Effector memory CD8-positive, alpha-beta T cell (primary cell): ENCODE results near the gene CD96.
"Not testable (repeated sequence)": the region's sequence is repeated elsewhere in the genome, so short reads cannot be mapped to it uniquely, and the experiment has no call there.

Source experiments
- ATAC-seq: fragments of 150-1000 bp; cut with Tn5 transposase; replicated peaks from 2 replicates; pipeline ENCODE4 v1.10.0; 2021; ENCODE audit warnings: mild to moderate bottlenecking, moderate library complexity
- DNase-seq, 3 experiments: peaks; one replicate each; pipeline ENCODE4 v3.0.0; 2021
- H3K27ac Mint-ChIP-seq, 2 donors: one replicate each; pipeline ENCODE4 v1.8.0; 2022; ENCODE audit warnings: mild to moderate bottlenecking in 2 of 2, mixed read lengths in 2 of 2, moderate library complexity in 2 of 2
- H3K27me3 Mint-ChIP-seq, 2 donors: one replicate each; pipeline ENCODE4 v1.8.0; 2022; ENCODE audit warnings: mixed read lengths in 2 of 2
- H3K36me3 Mint-ChIP-seq: one replicate; pipeline ENCODE4 v1.8.0; 2022; ENCODE audit warnings: mild to moderate bottlenecking, moderate library complexity, mixed read lengths; ENCODE audit not compliant: insufficient read depth
- H3K4me1 Mint-ChIP-seq, 2 donors: one replicate each; pipeline ENCODE4 v1.8.0; 2022; ENCODE audit warnings: low read depth in 2 of 2, mixed read lengths in 2 of 2
- H3K4me3 Mint-ChIP-seq, 2 donors: one replicate each; pipeline ENCODE4 v1.8.0; 2022; ENCODE audit warnings: mild to moderate bottlenecking in 2 of 2, mixed read lengths in 2 of 2, moderate library complexity in 2 of 2
- H3K9me3 Mint-ChIP-seq, 2 donors: one replicate each; pipeline ENCODE4 v1.8.0; 2022; ENCODE audit warnings: mixed read lengths in 2 of 2

Gene CD96

GRCh38 chr3:111539351-111540331 is 2.4 kb upstream of the CD96 start:
- DNase-seq (peak; percentile 50 to 58 (median 51)), ATAC-seq (peak; percentile 47)
- H3K4me1 Mint-ChIP-seq, result peaks cover 44 to 52% of the 10 kb centered on the region in 2 donors
- H3K4me3 Mint-ChIP-seq, result peak overlapping the region; percentile 80 to 83
- peaks cover 16% of the 10 kb centered on the region for H3K36me3 Mint-ChIP-seq
- no peaks in the 10 kb centered on the region for H3K27me3 Mint-ChIP-seq
- H3K27ac Mint-ChIP-seq, result peak overlapping the region in 1 of 2 donors; percentile 98
- no peaks in the 10 kb centered on the region for H3K9me3 Mint-ChIP-seq

- H3K9me3 Mint-ChIP-seq, result no peaks in the 10 kb centered on the region
- H3K27me3 Mint-ChIP-seq, result no peaks in the 10 kb centered on the region
- DNase-seq, result no peak
- peaks cover 45 to 56% of the 10 kb centered on the region in 2 donors for H3K4me1 Mint-ChIP-seq
- no peak overlapping the region for H3K4me3 Mint-ChIP-seq
- no peak for ATAC-seq
- H3K27ac Mint-ChIP-seq, result peak overlapping the region in 1 of 2 donors; percentile 98
- H3K36me3 Mint-ChIP-seq, result peaks cover 28% of the 10 kb centered on the region
Measured at GRCh38 chr3:111541391-111541790, 606 bp upstream of the CD96 start.

GRCh38 chr3:111542611-111543300 is 759 bp downstream of the CD96 start:
- Mint-ChIP-seq H3K36me3 (peaks cover 34% of the 10 kb centered on the region), H3K4me1 (peaks cover 45 to 62% of the 10 kb centered on the region in 2 donors), H3K27ac (peak overlapping the region in 1 of 2 donors; percentile 98), H3K27me3 (no peaks in the 10 kb centered on the region), H3K4me3 (no peak overlapping the region), H3K9me3 (no peaks in the 10 kb centered on the region)
- ATAC-seq, result no peak
- no peak for DNase-seq

- H3K9me3 Mint-ChIP-seq, result no peaks in the 10 kb centered on the region
- H3K36me3 Mint-ChIP-seq, result peaks cover 35% of the 10 kb centered on the region
- no peak overlapping the region for H3K4me3 Mint-ChIP-seq
- H3K27me3 Mint-ChIP-seq, result no peaks in the 10 kb centered on the region
- ATAC-seq, result no peak
- peaks cover 24 to 44% of the 10 kb centered on the region in 2 donors for H3K4me1 Mint-ChIP-seq
- no peak for DNase-seq
- H3K27ac Mint-ChIP-seq, result peak overlapping the region in 1 of 2 donors; percentile 98
Measured at GRCh38 chr3:111545349-111545748, 3.4 kb downstream of the CD96 start.

- ATAC-seq (peak; percentile 67), DNase-seq (peak in 2 of 3 experiments; percentile 24 to 39)
- H3K4me3 Mint-ChIP-seq, result no peak overlapping the region
- no peaks in the 10 kb centered on the region for H3K27me3 Mint-ChIP-seq
- peaks cover 32% of the 10 kb centered on the region for H3K36me3 Mint-ChIP-seq
- peaks cover 7 to 43% of the 10 kb centered on the region in 2 donors for H3K4me1 Mint-ChIP-seq
- no peak overlapping the region for H3K27ac Mint-ChIP-seq
- H3K9me3 Mint-ChIP-seq, result no peaks in the 10 kb centered on the region
Measured at GRCh38 chr3:111547631-111548030, 5.6 kb downstream of the CD96 start.

- Mint-ChIP-seq H3K4me3 (no peak overlapping the region), H3K27ac (no peak overlapping the region), H3K27me3 (no peaks in the 10 kb centered on the region), H3K4me1 (peaks cover 3 to 43% of the 10 kb centered on the region in 2 donors), H3K9me3 (no peaks in the 10 kb centered on the region), H3K36me3 (peaks cover 32% of the 10 kb centered on the region)
- DNase-seq (no peak), ATAC-seq (peak; percentile 29)
Measured at GRCh38 chr3:111548092-111548491, 6.1 kb downstream of the CD96 start.

- Mint-ChIP-seq H3K36me3 (peaks cover 31% of the 10 kb centered on the region), H3K4me3 (no peak overlapping the region), H3K27me3 (no peaks in the 10 kb centered on the region), H3K9me3 (no peaks in the 10 kb centered on the region), H3K27ac (no peak overlapping the region), H3K4me1 (peaks cover 0 to 43% of the 10 kb centered on the region in 2 donors)
- DNase-seq (no peak), ATAC-seq (no peak)
Measured at GRCh38 chr3:111548756-111549155, 6.8 kb downstream of the CD96 start.

- Mint-ChIP-seq H3K4me1 (peaks cover 24 to 42% of the 10 kb centered on the region in 2 donors), H3K4me3 (peak overlapping the region; percentile 21 to 66)
- H3K9me3 Mint-ChIP-seq, ATAC-seq, H3K27me3 Mint-ChIP-seq, DNase-seq, H3K36me3 Mint-ChIP-seq, H3K27ac Mint-ChIP-seq: not testable (repeated sequence)
Measured at GRCh38 chr3:111561902-111562301, 19.9 kb downstream of the CD96 start.

- H3K4me3 Mint-ChIP-seq, result peak overlapping the region in 1 of 2 donors; percentile 30
- H3K27me3 Mint-ChIP-seq, result no peaks in the 10 kb centered on the region
- H3K36me3 Mint-ChIP-seq, result peaks cover 21% of the 10 kb centered on the region
- no peak for DNase-seq
- H3K27ac Mint-ChIP-seq, result peak overlapping the region; percentile 71 to 76
- peak; percentile 76 for ATAC-seq
- H3K4me1 Mint-ChIP-seq, result peaks cover 44 to 69% of the 10 kb centered on the region in 2 donors
- H3K9me3 Mint-ChIP-seq, result no peaks in the 10 kb centered on the region
Measured at GRCh38 chr3:111566844-111567243, 24.8 kb downstream of the CD96 start.

GRCh38 chr3:111568355-111568754 is 26.4 kb downstream of the CD96 start:
- H3K36me3 Mint-ChIP-seq, result peaks cover 29% of the 10 kb centered on the region
- H3K27ac Mint-ChIP-seq, result peak overlapping the region in 1 of 2 donors; percentile 71
- no peak overlapping the region for H3K4me3 Mint-ChIP-seq
- ATAC-seq (no peak), DNase-seq (no peak)
- no peaks in the 10 kb centered on the region for H3K9me3 Mint-ChIP-seq
- no peaks in the 10 kb centered on the region for H3K27me3 Mint-ChIP-seq
- peaks cover 40 to 67% of the 10 kb centered on the region in 2 donors for H3K4me1 Mint-ChIP-seq

GRCh38 chr3:111568911-111569310 is 26.9 kb downstream of the CD96 start:
- Mint-ChIP-seq H3K4me3 (no peak overlapping the region), H3K4me1 (peaks cover 40 to 69% of the 10 kb centered on the region in 2 donors), H3K27ac (peak overlapping the region in 1 of 2 donors; percentile 62), H3K9me3 (no peaks in the 10 kb centered on the region), H3K36me3 (peaks cover 29% of the 10 kb centered on the region), H3K27me3 (no peaks in the 10 kb centered on the region)
- ATAC-seq, result no peak
- DNase-seq, result no peak

GRCh38 chr3:111570404-111571030 is 28.5 kb downstream of the CD96 start:
- ATAC-seq, result no peak
- peak overlapping the region; percentile 62 to 66 for H3K27ac Mint-ChIP-seq

GRCh38 chr3:111571282-111571681 is 29.3 kb downstream of the CD96 start:
- DNase-seq, result no peak
- no peak for ATAC-seq
- H3K27ac Mint-ChIP-seq, result peak overlapping the region; percentile 62 to 66
- H3K9me3 Mint-ChIP-seq, result no peaks in the 10 kb centered on the region
- no peak overlapping the region for H3K4me3 Mint-ChIP-seq
- H3K27me3 Mint-ChIP-seq, result no peaks in the 10 kb centered on the region
- H3K4me1 Mint-ChIP-seq, result peaks cover 31 to 51% of the 10 kb centered on the region in 2 donors
- H3K36me3 Mint-ChIP-seq, result peaks cover 27% of the 10 kb centered on the region

More at GRCh38 chr3:111570404-111571030, 28.5 kb downstream of the CD96 start:
- H3K36me3 Mint-ChIP-seq, result peaks cover 29% of the 10 kb centered on the region
- no peaks in the 10 kb centered on the region for H3K27me3 Mint-ChIP-seq
- H3K4me1 Mint-ChIP-seq, result peaks cover 33 to 56% of the 10 kb centered on the region in 2 donors
- no peak overlapping the region for H3K4me3 Mint-ChIP-seq
- no peaks in the 10 kb centered on the region for H3K9me3 Mint-ChIP-seq
- DNase-seq, result no peak
